Left ventricle myocardium inferior (tissue), 1 donor: Measurements from ENCODE around the gene EPN1. TPM values are rescaled to one million over a fixed set of nuclear protein-coding genes. Genes with fewer than 3 reads are reported as not detected.

Experiments used
- DNase-seq: peaks from one replicate; pipeline ENCODE4 v3.0.0-alpha.2; 2020
- H3K27ac ChIP-seq: fragments of 200-600 bp; replicated peaks from 2 replicates; pipeline ENCODE4 v1.8.0; 2021
- H3K27me3 ChIP-seq: fragments of 200-600 bp; 2 replicates; pipeline ENCODE4 v1.8.0; 2021; ENCODE audit warnings: low read depth
- H3K36me3 ChIP-seq: fragments of 200-600 bp; 2 replicates; pipeline ENCODE4 v1.8.0; 2021
- H3K4me1 ChIP-seq: fragments of 200-600 bp; 2 replicates; pipeline ENCODE4 v1.8.0; 2021
- H3K4me3 ChIP-seq: fragments of 200-600 bp; 2 replicates; pipeline ENCODE4 v1.8.0; 2021; ENCODE audit warnings: mild to moderate bottlenecking, moderate library complexity
- H3K9me3 ChIP-seq: fragments of 200-600 bp; replicated peaks from 2 replicates; pipeline ENCODE4 v1.8.0; 2021
- intact Hi-C: fragments of 100-400 bp; cut with micrococcal nuclease; formaldehyde crosslinking; loops from one replicate; pipeline ENCODE4 v1.11.0; 2022
- total RNA-seq: library from RNA; stranded (reverse); fragmentation: NEBNext Ultra II Directional; extraction: Animal tissue kit (Norgen Biotek cat#: 25700); gene quantifications from one replicate; pipeline ENCODE4 v1.2.1, GENCODE V29; 2021
- TF ChIP-seq, protein P1 (sequence below): fragments of 200-600 bp; IDR thresholded peaks from 2 replicates; pipeline ENCODE4 v1.8.0; 2021; ENCODE audit warnings: antibody characterized with exemption, mild to moderate bottlenecking, borderline replicate concordance
- donor health status: DM: no; HTN: yes; CAD: no; lungs with severe emphysema.

EPN1 gene
- total RNA-seq, 1 donor from 2014 or later = 205 TPM

- no peak overlapping the region for H3K4me3 ChIP-seq
- TF ChIP-seq, protein P1, sequence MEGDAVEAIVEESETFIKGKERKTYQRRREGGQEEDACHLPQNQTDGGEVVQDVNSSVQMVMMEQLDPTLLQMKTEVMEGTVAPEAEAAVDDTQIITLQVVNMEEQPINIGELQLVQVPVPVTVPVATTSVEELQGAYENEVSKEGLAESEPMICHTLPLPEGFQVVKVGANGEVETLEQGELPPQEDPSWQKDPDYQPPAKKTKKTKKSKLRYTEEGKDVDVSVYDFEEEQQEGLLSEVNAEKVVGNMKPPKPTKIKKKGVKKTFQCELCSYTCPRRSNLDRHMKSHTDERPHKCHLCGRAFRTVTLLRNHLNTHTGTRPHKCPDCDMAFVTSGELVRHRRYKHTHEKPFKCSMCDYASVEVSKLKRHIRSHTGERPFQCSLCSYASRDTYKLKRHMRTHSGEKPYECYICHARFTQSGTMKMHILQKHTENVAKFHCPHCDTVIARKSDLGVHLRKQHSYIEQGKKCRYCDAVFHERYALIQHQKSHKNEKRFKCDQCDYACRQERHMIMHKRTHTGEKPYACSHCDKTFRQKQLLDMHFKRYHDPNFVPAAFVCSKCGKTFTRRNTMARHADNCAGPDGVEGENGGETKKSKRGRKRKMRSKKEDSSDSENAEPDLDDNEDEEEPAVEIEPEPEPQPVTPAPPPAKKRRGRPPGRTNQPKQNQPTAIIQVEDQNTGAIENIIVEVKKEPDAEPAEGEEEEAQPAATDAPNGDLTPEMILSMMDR = no peak
- H3K36me3 ChIP-seq = peaks cover 90% of the 10 kb centered on the region
- H3K9me3 ChIP-seq = no peaks in the 10 kb centered on the region
- intact Hi-C loops = no loop called here
- peaks cover 32% of the 10 kb centered on the region for H3K4me1 ChIP-seq
- no peak overlapping the region for H3K27ac ChIP-seq
- no peak for DNase-seq
- H3K27me3 ChIP-seq = no peaks in the 10 kb centered on the region
Observed at GRCh38 chr19:55666343-55667005, 8.6 kb upstream of the EPN1 start.

DNA sequence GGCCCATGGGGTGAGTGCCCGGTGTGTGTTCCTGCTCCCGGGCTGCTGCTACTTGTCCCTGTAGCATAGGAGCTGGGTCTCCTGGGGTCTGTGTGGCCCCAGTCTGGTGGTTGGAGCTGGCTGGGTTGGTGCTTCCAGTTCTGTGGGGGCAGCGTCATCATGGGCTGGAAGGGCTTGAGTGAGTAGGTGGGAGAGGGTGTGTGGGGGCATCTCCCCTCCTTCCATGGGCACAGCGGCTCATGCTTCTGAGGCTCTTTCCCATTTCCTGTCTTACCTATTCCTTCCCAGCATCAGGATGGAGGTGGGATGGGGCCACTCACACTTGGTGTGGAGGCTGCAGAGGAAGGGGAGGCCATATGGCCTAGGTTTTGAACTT, 8.0 kb upstream of the EPN1 start:
- Histone ChIP-seq H3K4me1 (peaks cover 37% of the 10 kb centered on the region), H3K4me3 (no peak overlapping the region), H3K27ac (no peak overlapping the region), H3K27me3 (no peaks in the 10 kb centered on the region), H3K36me3 (peaks cover 85% of the 10 kb centered on the region), H3K9me3 (no peaks in the 10 kb centered on the region)
- TF ChIP-seq, protein P1 = no peak
- DNase-seq = no peak
- intact Hi-C loops = no loop called here

DNA sequence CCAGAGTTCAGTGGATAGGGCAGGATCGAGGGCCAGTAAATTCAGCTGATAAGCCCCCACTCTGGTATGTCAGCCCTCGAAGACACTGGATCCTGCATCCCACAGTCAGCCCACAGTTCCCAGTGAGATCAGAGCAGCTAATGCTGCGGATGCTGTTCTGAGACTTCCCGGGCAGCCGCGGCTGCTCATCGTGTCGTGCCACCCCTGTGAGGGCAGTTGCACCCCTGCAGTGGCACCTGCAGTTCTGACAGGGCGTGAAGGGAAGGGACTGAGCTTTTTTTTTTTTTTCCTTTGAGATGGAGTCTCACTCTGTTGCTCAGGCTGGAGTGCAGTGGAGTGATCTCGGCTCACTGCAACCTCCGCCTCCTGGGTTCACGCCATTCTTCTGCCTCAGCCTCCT, 7.5 kb upstream of the EPN1 start:
- DNase-seq = no peak
- Histone ChIP-seq H3K4me1 (peaks cover 37% of the 10 kb centered on the region), H3K36me3 (peaks cover 84% of the 10 kb centered on the region), H3K4me3 (no peak overlapping the region), H3K27me3 (no peaks in the 10 kb centered on the region), H3K9me3 (no peaks in the 10 kb centered on the region), H3K27ac (no peak overlapping the region)
- TF ChIP-seq, protein P1 = no peak
- intact Hi-C loops = no loop called here

- no peak overlapping the region for H3K4me3 ChIP-seq
- intact Hi-C loops = no loop called here
- no peak overlapping the region for H3K27ac ChIP-seq
- no peak for DNase-seq
- no peaks in the 10 kb centered on the region for H3K27me3 ChIP-seq
- TF ChIP-seq, protein P1 = no peak
- no peaks in the 10 kb centered on the region for H3K9me3 ChIP-seq
- peaks cover 38% of the 10 kb centered on the region for H3K4me1 ChIP-seq
- peaks cover 82% of the 10 kb centered on the region for H3K36me3 ChIP-seq
Observed at GRCh38 chr19:55667958-55668357, 7.1 kb upstream of the EPN1 start.

DNA sequence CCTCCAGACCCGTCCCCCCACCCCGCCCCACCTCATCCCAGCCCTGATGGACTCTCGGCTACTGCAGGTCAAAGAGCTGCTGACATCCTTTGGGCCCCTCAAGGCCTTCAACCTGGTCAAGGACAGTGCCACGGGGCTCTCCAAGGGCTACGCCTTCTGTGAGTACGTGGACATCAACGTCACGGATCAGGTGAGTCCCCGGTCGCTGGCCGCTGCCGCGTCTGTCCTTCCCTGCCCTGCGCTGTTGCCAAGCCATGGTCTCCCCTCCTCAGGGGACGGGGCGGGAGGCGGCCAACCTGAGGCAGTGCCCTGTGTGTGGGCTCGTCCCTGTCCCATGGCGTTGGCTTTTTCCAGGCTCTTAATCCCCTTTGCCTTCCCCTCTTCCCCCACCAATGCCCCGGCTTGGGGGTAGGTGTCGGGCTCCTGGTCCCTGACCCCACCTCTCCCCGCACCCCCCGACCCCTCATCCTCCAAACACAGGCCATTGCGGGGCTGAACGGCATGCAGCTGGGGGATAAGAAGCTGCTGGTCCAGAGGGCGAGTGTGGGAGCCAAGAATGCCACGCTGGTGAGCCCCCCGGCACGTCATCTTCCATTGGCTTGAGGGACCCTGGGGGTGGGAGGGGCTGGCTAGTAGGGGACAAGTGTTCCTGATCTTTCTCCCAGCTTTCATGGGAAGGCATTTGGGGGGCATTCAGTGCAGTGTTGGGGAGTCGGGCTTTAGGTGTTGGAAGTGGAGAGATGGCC, 6.2 kb upstream of the EPN1 start:
- no peaks in the 10 kb centered on the region for H3K9me3 ChIP-seq
- no peak for DNase-seq
- no peak overlapping the region for H3K4me3 ChIP-seq
- H3K36me3 ChIP-seq = peaks cover 80% of the 10 kb centered on the region
- H3K27me3 ChIP-seq = no peaks in the 10 kb centered on the region
- TF ChIP-seq, protein P1 = no peak
- intact Hi-C loops = no loop called here
- H3K27ac ChIP-seq = no peak overlapping the region
- peaks cover 47% of the 10 kb centered on the region for H3K4me1 ChIP-seq
